ENCODE results near the gene CDKAL1.
A peak's percentile ranks its signal among the peaks of the same experiment; 100 is the strongest.
"Not testable (repeated sequence)": the region's sequence is repeated elsewhere in the genome, so short reads cannot be mapped to it uniquely, and the experiment has no call there.

Gene CDKAL1

GRCh38 chr6:20554326-20554725 is 20.1 kb downstream of the CDKAL1 start:
- no peak for DNase-seq (ENCODE audit: low spot score)

GRCh38 chr6:20554817-20555216 is 20.6 kb downstream of the CDKAL1 start:
- no peak for DNase-seq (ENCODE audit: low spot score)

DNA sequence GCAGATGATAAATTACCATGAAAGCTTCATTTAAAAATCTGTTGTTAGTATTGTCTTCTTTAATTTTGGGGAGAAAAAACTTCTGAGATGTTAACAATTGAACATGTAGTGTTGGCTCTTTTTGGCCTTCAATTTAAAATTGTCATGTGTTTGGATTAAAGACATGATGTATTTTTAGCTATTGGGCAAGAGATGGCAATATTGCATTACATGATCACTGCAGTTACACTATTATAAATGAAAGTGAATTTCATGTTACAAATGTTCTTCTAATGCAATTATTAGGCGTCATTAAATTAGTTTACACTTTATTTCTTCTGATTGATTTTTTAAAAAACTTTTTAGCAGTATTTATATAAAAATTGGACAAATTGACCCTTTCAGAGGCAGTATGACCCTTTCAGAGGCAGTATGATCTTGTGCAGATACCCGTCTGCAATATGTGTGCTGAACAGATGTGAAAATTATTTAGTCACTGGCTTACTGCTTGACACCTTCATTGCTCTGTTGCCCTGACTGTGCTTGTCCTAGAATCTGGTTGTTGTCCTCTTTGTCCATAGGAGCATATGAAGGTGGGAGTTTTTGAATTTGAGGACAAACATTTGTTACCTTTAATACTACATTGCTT is 25.8 kb downstream of the CDKAL1 start:
- no peak for DNase-seq (ENCODE audit: low spot score)

- no peak for DNase-seq (ENCODE audit: low spot score)
These were observed 29.1 kb downstream of the CDKAL1 start for GRCh38 chr6:20563377-20563776.

- peak; percentile 12 for DNase-seq (ENCODE audit: low spot score)
These were observed 30.0 kb downstream of the CDKAL1 start for GRCh38 chr6:20564269-20564668.

GRCh38 chr6:20564777-20565176 is 30.5 kb downstream of the CDKAL1 start:
- DNase-seq (ENCODE audit: low spot score): no peak

DNA sequence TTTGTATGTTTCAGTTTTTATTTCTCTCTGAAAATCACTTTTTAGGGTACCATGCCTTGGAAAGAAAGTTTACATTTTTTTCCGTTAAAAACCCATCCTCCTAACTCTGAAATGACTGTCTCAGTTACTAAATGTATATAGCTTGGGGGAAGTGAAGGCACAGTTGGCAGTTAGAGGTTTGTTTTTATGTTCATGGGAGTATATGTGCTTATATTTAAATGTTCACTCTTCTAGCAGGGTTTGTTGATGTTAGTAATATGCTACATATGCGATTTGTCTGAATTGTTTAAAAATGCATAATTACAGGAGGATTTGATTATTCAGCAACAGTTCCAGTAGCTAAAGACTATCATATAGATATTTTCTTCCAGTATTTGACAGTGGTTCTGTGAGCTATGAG is 31.1 kb downstream of the CDKAL1 start:
- DNase-seq (ENCODE audit: low spot score): no peak

DNA sequence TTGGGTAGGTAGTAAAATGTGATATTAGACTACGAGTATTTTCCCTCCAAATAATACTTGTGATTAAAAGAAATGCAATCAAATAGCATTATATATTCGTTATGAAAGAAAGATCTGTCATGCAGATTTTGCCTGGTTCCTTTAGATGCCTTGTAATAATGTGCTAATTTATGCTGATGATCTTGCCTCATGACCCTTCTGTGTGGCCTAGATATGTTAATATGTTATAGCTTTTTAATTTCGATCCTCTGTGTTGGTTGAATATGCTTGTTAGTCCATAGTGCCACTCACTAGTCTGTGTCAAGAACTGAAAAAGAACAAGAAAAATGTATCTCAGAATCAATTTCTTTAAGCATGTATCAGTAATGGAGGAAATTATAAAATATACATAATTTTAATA is 31.9 kb downstream of the CDKAL1 start:
- no peak for DNase-seq (ENCODE audit: low spot score)

- peak; percentile 10 for DNase-seq (ENCODE audit: low spot score)
These were observed 34.8 kb downstream of the CDKAL1 start for GRCh38 chr6:20569000-20569610.

DNA sequence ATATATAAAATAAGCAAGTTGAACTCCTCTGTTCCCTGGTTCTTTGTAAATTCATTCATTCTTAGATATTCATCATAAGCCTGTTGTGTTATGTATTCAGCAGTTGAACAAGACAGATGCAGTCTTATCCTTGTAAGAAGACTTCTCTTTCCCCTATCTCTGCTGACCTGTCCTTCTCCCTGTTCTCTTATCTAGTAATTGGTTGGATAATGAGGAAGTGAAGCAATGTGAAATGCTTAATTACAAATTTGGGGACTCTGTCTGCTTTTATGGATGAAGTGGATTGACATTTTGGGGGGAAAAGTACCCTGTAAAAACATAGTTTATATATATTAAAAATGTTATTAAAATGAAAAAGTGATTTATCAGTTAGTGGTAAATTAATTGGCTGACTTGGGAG is 37.0 kb downstream of the CDKAL1 start:
- DNase-seq (ENCODE audit: low spot score): no peak

- no peak for DNase-seq (ENCODE audit: low spot score)
These were observed 38.0 kb downstream of the CDKAL1 start for GRCh38 chr6:20572288-20572687.

- peak; percentile 20 for DNase-seq (ENCODE audit: low spot score)
These were observed 38.7 kb downstream of the CDKAL1 start for GRCh38 chr6:20572940-20573339.

DNA sequence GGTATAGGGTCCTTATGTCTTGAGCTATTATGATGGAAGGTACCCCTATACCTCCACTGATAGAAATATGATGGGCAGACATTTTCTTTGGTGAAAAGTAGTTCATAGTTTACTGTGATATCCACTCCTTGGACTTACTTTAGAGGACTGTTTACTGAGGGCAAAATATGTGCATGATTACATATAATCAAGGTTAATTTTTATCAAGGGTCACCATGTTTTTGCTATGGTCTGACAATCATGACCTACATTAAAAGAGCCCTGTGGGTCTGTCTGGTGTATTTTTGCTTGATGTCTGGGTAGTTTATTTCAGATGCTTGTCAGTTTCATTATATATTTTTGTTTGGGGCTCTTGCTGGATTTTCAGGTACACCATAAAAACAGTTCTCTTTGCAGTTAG is 40.1 kb downstream of the CDKAL1 start:
- DNase-seq (ENCODE audit: low spot score): no peak

DNA sequence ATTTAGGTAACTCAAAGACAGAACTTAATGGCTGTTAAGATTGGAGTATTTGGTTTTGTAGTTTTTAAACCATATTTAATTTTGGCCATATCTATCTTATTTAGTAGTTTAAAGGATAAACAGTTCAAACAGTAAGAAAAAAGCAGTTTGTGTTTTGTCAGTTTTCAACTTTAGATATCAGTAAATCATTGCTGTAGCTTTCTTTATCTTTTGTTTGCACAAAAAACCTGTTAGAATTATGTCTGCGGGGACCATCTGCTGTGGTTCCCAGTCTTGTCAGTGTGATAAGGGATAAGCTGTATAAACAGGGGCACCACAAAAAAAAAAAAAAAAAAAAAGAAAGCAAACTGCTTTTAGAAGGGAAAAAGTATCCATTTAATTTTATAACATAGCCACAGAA is 40.9 kb downstream of the CDKAL1 start:
- DNase-seq (ENCODE audit: low spot score): no peak

- no peak for DNase-seq (ENCODE audit: low spot score)
These were observed 41.6 kb downstream of the CDKAL1 start for GRCh38 chr6:20575704-20576451.

GRCh38 chr6:20577173-20577688 is 43.0 kb downstream of the CDKAL1 start:
- no peak for DNase-seq (ENCODE audit: low spot score)

DNA sequence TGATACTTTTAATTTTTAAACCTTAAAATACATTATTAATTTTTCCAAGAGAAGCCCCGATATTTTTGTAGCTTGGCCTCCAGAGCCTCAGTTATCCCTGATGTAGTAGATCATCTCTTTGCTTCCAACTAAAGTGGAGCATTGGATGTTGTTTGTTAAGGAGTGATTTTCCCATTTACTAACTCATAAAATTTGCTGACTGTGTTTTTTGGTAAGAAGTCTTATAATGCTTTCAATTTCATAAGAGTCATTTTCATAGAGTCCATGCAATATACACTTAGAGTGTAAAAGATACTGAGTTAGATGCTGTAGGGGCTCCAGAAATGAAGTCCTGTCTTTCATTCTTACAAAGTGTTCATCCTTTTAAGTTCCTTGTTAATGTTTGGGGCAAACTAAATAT is 46.8 kb downstream of the CDKAL1 start:
- DNase-seq (ENCODE audit: low spot score): no peak

- no peak for DNase-seq (ENCODE audit: low spot score)
These were observed 48.6 kb downstream of the CDKAL1 start for GRCh38 chr6:20582586-20583443.

DNA sequence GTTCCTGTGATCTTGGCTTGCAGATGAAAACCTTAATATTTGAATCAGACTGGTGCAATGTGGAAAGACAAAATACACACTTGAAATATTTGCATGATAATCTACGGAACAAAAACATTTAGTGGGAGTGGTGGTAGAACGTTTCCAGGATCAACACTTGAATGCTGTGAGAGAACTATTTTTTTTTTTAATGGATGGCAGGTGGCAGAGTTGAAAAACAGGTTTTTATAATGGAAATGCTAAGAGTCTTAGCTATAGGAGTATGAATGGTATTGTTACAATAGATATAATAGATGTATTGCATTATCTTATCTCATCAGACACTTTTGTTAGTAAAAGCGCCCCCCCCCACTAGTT is 49.2 kb downstream of the CDKAL1 start:
- DNase-seq (ENCODE audit: low spot score): no peak

- no peak for DNase-seq (ENCODE audit: low spot score)
These were observed 50.0 kb downstream of the CDKAL1 start for GRCh38 chr6:20584100-20584731.

DNA sequence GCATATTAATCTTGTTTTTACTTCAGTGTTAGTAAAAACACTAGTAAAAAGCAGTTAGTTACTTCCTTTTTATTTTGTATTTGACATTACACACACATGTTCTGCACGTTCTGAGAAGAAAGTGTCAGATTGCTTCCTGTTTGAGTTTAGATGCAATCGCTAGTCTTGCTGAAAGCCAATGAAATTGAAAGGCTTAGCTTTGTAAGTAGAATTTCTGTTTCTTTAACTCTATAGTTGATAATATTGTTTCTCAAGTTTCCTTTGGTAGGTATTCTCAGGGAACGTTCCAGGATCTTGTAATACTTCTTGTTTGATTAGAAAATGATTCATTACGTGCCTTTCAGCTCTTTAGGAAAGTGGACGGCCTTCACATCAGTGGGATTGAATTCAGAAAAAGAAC is 55.0 kb downstream of the CDKAL1 start:
- DNase-seq (ENCODE audit: low spot score): no peak

- DNase-seq (ENCODE audit: low spot score): not testable (repeated sequence)
These were observed 56.2 kb downstream of the CDKAL1 start for GRCh38 chr6:20590476-20590875.

All from AG20443 (cell line).